ENCODE data around the gene NEK2. TPM values are rescaled to one million over a fixed set of nuclear protein-coding genes. Genes with fewer than 3 reads are reported as not detected.

The NEK2 gene
- total and polyA plus RNA-seq, 2 of the 13 experiments (the other 11 are each of a cell fraction or from before 2014, with no cell fraction given), result 10.9 to 40.8 TPM

- TF ChIP-seq ZMYM3 (CRISPR knock-in tag; IDR thresholded peaks at IDR 0.05) (peak; percentile 9; the same call in 1 of the 2 replicates), CENPX (CRISPR knock-in tag; IDR thresholded peaks at IDR 0.05) (no peak), ZNF646 (CRISPR knock-in tag; IDR thresholded peaks at IDR 0.05) (peak; percentile 53; the same call in 1 of the 2 replicates), ZKSCAN5 (CRISPR knock-in tag; IDR thresholded peaks at IDR 0.05) (no peak), RXRA (CRISPR knock-in tag; IDR thresholded peaks at IDR 0.05) (no peak), KDM2A (CRISPR knock-in tag; IDR thresholded peaks at IDR 0.05; ENCODE audit: borderline replicate concordance, low read depth) (no peak), PATZ1 (CRISPR knock-in tag; IDR thresholded peaks at IDR 0.05) (no peak), ZNF33B (CRISPR knock-in tag; IDR thresholded peaks at IDR 0.05) (no peak), PAXIP1 (CRISPR knock-in tag; conservative IDR thresholded peaks at IDR 0.05) (peak; percentile 32; the same call in 1 of the 2 replicates), ZNF350 (CRISPR knock-in tag; IDR thresholded peaks at IDR 0.05; ENCODE audit: borderline replicate concordance, low read depth) (peak; percentile 62; the same call in 1 of the 2 replicates), ZNF672 (CRISPR knock-in tag; IDR thresholded peaks at IDR 0.05) (0 out of 2 replicates have a peak, but pooled peaks have one; percentile 39), CEBPB (IDR thresholded peaks at IDR 0.05; ENCODE audit: borderline replicate concordance, low read depth, low read length) (peak; percentile 53; the same call in 1 of the 2 replicates), DBP (CRISPR knock-in tag; IDR thresholded peaks at IDR 0.05; ENCODE audit: not compliant biosample characterization) (no peak), ZFX (CRISPR knock-in tag; IDR thresholded peaks at IDR 0.05; ENCODE audit: low read depth) (peak; percentile 50; the same call in 1 of the 2 replicates), REPIN1 (CRISPR knock-in tag; IDR thresholded peaks at IDR 0.05; ENCODE audit: borderline replicate concordance, low read depth) (no peak), SOX6 (IDR thresholded peaks at IDR 0.05) (no peak), SOX6 (CRISPR knock-in tag; IDR thresholded peaks at IDR 0.05) (peak; percentile 73), MIXL1 (CRISPR knock-in tag; IDR thresholded peaks at IDR 0.05) (no peak)
These were observed 47.9 kb upstream of the NEK2 start (continued) for GRCh38 chr1:211723273-211723672.

Data from HepG2 (cell line).